H1 (cell line): ENCODE data around the gene SMIM9. TPM values are rescaled to one million over a fixed set of nuclear protein-coding genes. Genes with fewer than 3 reads are reported as not detected.
"Not testable (repeated sequence)": the region's sequence is repeated elsewhere in the genome, so short reads cannot be mapped to it uniquely, and the experiment has no call there.

ENCODE experiments used
- CTCF ChIA-PET: fragments of 300-600 bp; sonication (Branson Sonifier 250); formaldehyde crosslinking; loops from one replicate; lab custom pipeline; 2021; ENCODE audit not compliant: partially characterized antibody; lab: Charles Lee
- POLR2A ChIA-PET: fragments of 300-600 bp; sonication (Branson Sonifier 250); formaldehyde crosslinking; loops from one replicate; lab custom pipeline; 2021; ENCODE audit warnings: inconsistent platforms; ENCODE audit not compliant: partially characterized antibody; lab: Charles Lee
- DNase-seq, 2 experiments: peaks; one replicate each; pipeline versions ENCODE4 v3.0.0 to v3.0.0-alpha.2; 2010 to 2022; ENCODE audit warnings: low spot score in 2 of 2, low read depth in 1 of 2, mixed read lengths in 1 of 2
- FAIRE-seq: peaks from 2 replicates; lab custom pipeline; 2011; peaks lifted over from hg19 to GRCh38; lab: Jason Lieb, UNC
- H2AFZ ChIP-seq: 2 replicates; pipeline ENCODE4 v1.8.1; 2012; ENCODE audit warnings: low read length, inconsistent platforms
- H2AK5ac ChIP-seq: 2 replicates; pipeline ENCODE4 v1.6.1; 2013; ENCODE audit warnings: low read depth, low read length
- H2BK120ac ChIP-seq: replicated peaks from 2 replicates; pipeline ENCODE3; 2013; ENCODE audit warnings: low read depth, low read length, inconsistent platforms
- H2BK12ac ChIP-seq: 2 replicates; pipeline ENCODE4 v1.6.1; 2013; ENCODE audit warnings: low read depth, low read length
- H2BK15ac ChIP-seq: 2 replicates; pipeline ENCODE4 v1.6.1; 2013; ENCODE audit warnings: low read length
- H2BK20ac ChIP-seq: 2 replicates; pipeline ENCODE4 v1.6.1; 2013; ENCODE audit warnings: low read length
- H2BK5ac ChIP-seq: 2 replicates; pipeline ENCODE4 v1.6.1; 2013; ENCODE audit warnings: low read depth, low read length
- H3K14ac ChIP-seq: 2 replicates; pipeline ENCODE4 v1.6.1; 2013; ENCODE audit warnings: inconsistent platforms; ENCODE audit not compliant: insufficient read length
- H3K18ac ChIP-seq: 2 replicates; pipeline ENCODE4 v1.6.1; 2013; ENCODE audit warnings: low read length; ENCODE audit errors: extremely low read depth
- H3K23ac ChIP-seq: 2 replicates; pipeline ENCODE4 v1.6.1; 2013; ENCODE audit warnings: inconsistent platforms; ENCODE audit not compliant: insufficient read length
- H3K23me2 ChIP-seq: 2 replicates; pipeline ENCODE4 v1.6.1; 2013; ENCODE audit warnings: low read depth, low read length
- H3K27ac ChIP-seq: 2 replicates; pipeline ENCODE4 v1.6.1; 2011; ENCODE audit warnings: low read depth, low read length, inconsistent platforms
- H3K27me3 ChIP-seq, 4 experiments: replicated peaks in 1 of 4; 1 replicate in 1 of 4; 2 replicates in 3 of 4; pipeline versions ENCODE4 v1.6.1 to v1.8.1; 2011 to 2013; ENCODE audit warnings: low read length in 3 of 4, mild to moderate bottlenecking in 3 of 4, inconsistent platforms in 2 of 4, mixed read lengths in 2 of 4, moderate library complexity in 1 of 4; ENCODE audit not compliant: control insufficient read depth in 3 of 4, insufficient read depth in 3 of 4; ENCODE audit errors: extremely low read depth in 1 of 4
- H3K36me3 ChIP-seq, 4 experiments: 2 replicates each; pipeline versions ENCODE4 v1.6.1 to v1.8.1; 2011 to 2013; ENCODE audit warnings: mild to moderate bottlenecking in 4 of 4, low read length in 3 of 4, moderate library complexity in 2 of 4, control low read depth in 1 of 4, inconsistent platforms in 1 of 4; ENCODE audit not compliant: insufficient read depth in 4 of 4, control insufficient read depth in 2 of 4
- H3K4ac ChIP-seq: replicated peaks from 2 replicates; pipeline ENCODE3; 2013; ENCODE audit warnings: low read length, low read depth, mixed read lengths, inconsistent platforms; ENCODE audit not compliant: insufficient read length
- H3K4me1 ChIP-seq, 4 experiments: replicated peaks in 1 of 4; 1 replicate in 1 of 4; 2 replicates in 3 of 4; pipeline versions ENCODE4 v1.6.1 to v1.8.1; 2011 to 2013; ENCODE audit warnings: low read length in 3 of 4, inconsistent platforms in 2 of 4, mixed read lengths in 1 of 4; ENCODE audit not compliant: insufficient read depth in 4 of 4, control insufficient read depth in 3 of 4
- H3K4me2 ChIP-seq, 2 experiments: 2 replicates each; pipeline versions ENCODE4 v1.6.1 to v1.8.1; 2011 to 2013; ENCODE audit warnings: low read depth in 2 of 2, low read length in 2 of 2, control low read depth in 1 of 2, inconsistent platforms in 1 of 2, mild to moderate bottlenecking in 1 of 2; ENCODE audit not compliant: insufficient read depth in 1 of 2
- H3K4me3 ChIP-seq, 4 experiments: fragments of 200-600, 300-600 bp in 1 of 4; sonication (generic), shearing (Covaris generic), sonication (Bioruptor Twin) in 1 of 4; 2 replicates each; pipeline versions ENCODE4 v1.5.1 to v1.8.1; 2011 to 2016; ENCODE audit warnings: low read length in 4 of 4, low read depth in 3 of 4, control low read depth in 2 of 4, inconsistent platforms in 2 of 4, mild to moderate bottlenecking in 2 of 4, mixed read lengths in 1 of 4, moderate library complexity in 1 of 4; ENCODE audit not compliant: insufficient read depth in 2 of 4; ENCODE audit errors: extremely low read depth in 1 of 4
- H3K56ac ChIP-seq: replicated peaks from 2 replicates; pipeline ENCODE3; 2013; ENCODE audit warnings: low read depth, mild to moderate bottlenecking, mixed read lengths, low read length, inconsistent platforms; ENCODE audit not compliant: insufficient read length
- H3K79me1 ChIP-seq: 2 replicates; pipeline ENCODE4 v1.6.1; 2013; ENCODE audit warnings: low read depth, low read length, control low read depth
- H3K79me2 ChIP-seq, 2 experiments: 2 replicates each; pipeline versions ENCODE4 v1.6.1 to v1.8.1; 2012 to 2013; ENCODE audit warnings: low read length in 2 of 2, mild to moderate bottlenecking in 2 of 2, inconsistent platforms in 1 of 2; ENCODE audit not compliant: insufficient read depth in 2 of 2, control insufficient read depth in 1 of 2
- H3K9ac ChIP-seq, 4 experiments: replicated peaks in 1 of 4; 1 replicate in 1 of 4; 2 replicates in 3 of 4; pipeline versions ENCODE4 v1.6.1 to v1.8.1; 2011 to 2013; ENCODE audit warnings: low read depth in 3 of 4, low read length in 3 of 4, control low read depth in 2 of 4, mild to moderate bottlenecking in 2 of 4, moderate library complexity in 2 of 4, inconsistent platforms in 1 of 4; ENCODE audit errors: extremely low read depth in 1 of 4
- H3K9me3 ChIP-seq, 2 experiments: 2 replicates each; pipeline versions ENCODE4 v1.6.1 to v1.8.1; 2012 to 2013; ENCODE audit warnings: mild to moderate bottlenecking in 2 of 2, moderate library complexity in 2 of 2, control low read depth in 1 of 2, inconsistent platforms in 1 of 2, low read depth in 1 of 2, low read length in 1 of 2, mixed read lengths in 1 of 2; ENCODE audit not compliant: insufficient read depth in 2 of 2
- H4K20me1 ChIP-seq, 2 experiments: replicated peaks in 1 of 2; 2 replicates each; pipeline versions ENCODE3 to v1.8.1; 2011 to 2013; ENCODE audit warnings: inconsistent platforms in 2 of 2, low read length in 2 of 2, mild to moderate bottlenecking in 1 of 2; ENCODE audit not compliant: insufficient read depth in 2 of 2, control insufficient read depth in 1 of 2
- H4K5ac ChIP-seq: 2 replicates; pipeline ENCODE4 v1.6.1; 2013; ENCODE audit warnings: low read length, low read depth, mixed read lengths, inconsistent platforms; ENCODE audit not compliant: insufficient read length
- H4K8ac ChIP-seq: 2 replicates; pipeline ENCODE4 v1.8.0; 2013; ENCODE audit warnings: mild to moderate bottlenecking, moderate library complexity, low read length, inconsistent platforms; ENCODE audit not compliant: insufficient read depth; ENCODE audit errors: extremely low read depth
- H4K91ac ChIP-seq: replicated peaks from 2 replicates; pipeline ENCODE3; 2013; ENCODE audit warnings: low read length, mixed read lengths, inconsistent platforms; ENCODE audit not compliant: insufficient read length
- ASH2L ChIP-seq: fragments of 200-600, 300-600 bp; sonication (generic); IDR thresholded peaks from one replicate; pipeline ENCODE4 v1.7.1; 2017; ENCODE audit warnings: low read length
- CHD1 ChIP-seq: IDR thresholded peaks from 2 replicates; pipeline ENCODE4 v1.6.1; 2012; ENCODE audit warnings: low read depth, low read length, improper control_type of control experiment
- MAFK ChIP-seq: IDR thresholded peaks from 2 replicates; pipeline ENCODE4 v1.6.1; 2012; ENCODE audit warnings: low read depth, mild to moderate bottlenecking, improper control_type of control experiment, low read length
- NRF1 ChIP-seq: IDR thresholded peaks from 2 replicates; pipeline ENCODE4 v1.6.1; 2011; ENCODE audit warnings: mild to moderate bottlenecking, low read depth, low read length, improper control_type of control experiment
- RFX5 ChIP-seq: IDR thresholded peaks from 2 replicates; pipeline ENCODE4 v1.6.1; 2011; ENCODE audit warnings: low read depth, low read length, improper control_type of control experiment, borderline replicate concordance
- SP4 ChIP-seq: IDR thresholded peaks from 2 replicates; pipeline ENCODE4 v1.6.1; 2012; ENCODE audit warnings: low read length, inconsistent platforms
- WGBS, 2 experiments: shearing (Covaris generic) in 1 of 2; methylation state at CpG; one replicate each; pipeline versions ENCODE4 v1.1.6 to v1.1.7; 2013 to 2015; ENCODE audit warnings: low lambda C conversion rate in 2 of 2, mixed read lengths in 2 of 2, inconsistent platforms in 1 of 2, low coverage in 1 of 2, missing lambda C conversion rate in 1 of 2; ENCODE audit not compliant: insufficient replicate concordance in 2 of 2, insufficient coverage in 1 of 2, insufficient read length in 1 of 2; ENCODE audit errors: extremely low coverage in 1 of 2, missing lambda C conversion rate in 1 of 2; 5-methylcytosine and 5-hydroxymethylcytosine counted together
- polyA plus RNA-seq, 7 experiments: library from polyadenylated mRNA; depleted of rRNA in 3 of 7; stranded (reverse) in 5 of 7; unstranded in 2 of 7; fragments of >200 nt in 5 of 7; fragments of 200-250 nt in 2 of 7; gene quantifications; 1 replicate in 5 of 7; 2 replicates in 1 of 7; 4 replicates in 1 of 7; pipeline versions ENCODE4 v1.2.1 to v1.2.3, GENCODE V29; 2011 to 2013; ENCODE audit warnings: missing spikeins in 2 of 7, mixed read lengths in 2 of 7
- total RNA-seq: library from RNA; stranded (reverse); fragmentation: NEBNext Ultra II Directional; extraction: Animal tissue kit (Norgen Biotek cat#: 25700); gene quantifications from 2 replicates; pipeline ENCODE4 v1.2.1, GENCODE V29; 2021

SMIM9 gene
- total and polyA plus RNA-seq, 2 of the 8 experiments (the other 6 are each of a cell fraction or from before 2014, with no cell fraction given), result not detected

- TF ChIP-seq MAFK (no peak), CHD1 (no peak), SP4 (no peak), NRF1 (no peak), ASH2L (no peak), RFX5 (no peak)
These were observed at the start of gene SMIM9 (continued) for GRCh38 chrX:154834562-154834961.

GRCh38 chrX:154884069-154884468, 49.6 kb upstream of the SMIM9 start:
- CTCF ChIA-PET, result not testable (repeated sequence)

More at GRCh38 chrX:154884069-154884468, 49.6 kb upstream of the SMIM9 start:
- H3K4me3 ChIP-seq, H3K9ac ChIP-seq, H3K4me1 ChIP-seq, H4K20me1 ChIP-seq, H3K36me3 ChIP-seq, H3K27ac ChIP-seq, H2BK5ac ChIP-seq, H4K8ac ChIP-seq, H2AK5ac ChIP-seq, H2BK20ac ChIP-seq, H3K23ac ChIP-seq, H2BK15ac ChIP-seq, H3K14ac ChIP-seq, H3K4ac ChIP-seq, H4K91ac ChIP-seq, H2AFZ ChIP-seq, DNase-seq, H3K79me1 ChIP-seq, POLR2A ChIA-PET, H3K18ac ChIP-seq, H3K56ac ChIP-seq, H3K9me3 ChIP-seq, H2BK12ac ChIP-seq, H3K4me2 ChIP-seq, H4K5ac ChIP-seq, H2BK120ac ChIP-seq, H3K79me2 ChIP-seq, H3K27me3 ChIP-seq, FAIRE-seq, H3K23me2 ChIP-seq: not testable (repeated sequence)
- no CpG with 5 or more reads among the region's 8 CpGs for WGBS, 2 experiments
